Cerebellar nuclear complex (tissue), 1 donor: Measurements from ENCODE around the gene PNMA8C.

Experiments used
- DNase-seq, 2 experiments: peaks; one replicate each; lab custom pipeline; 2025; lab: John Stamatoyannopoulos, UW

PNMA8C gene

GRCh38 chr19:46428239-46429135 is at the start of gene PNMA8C:
Gene PNMA8C (minus strand): TSS chr19:46428936. CDS start chr19:46428359, 577 bp downstream.
- peak; percentile 5 to 32 for DNase-seq

- no peak for DNase-seq
Measured at GRCh38 chr19:46475986-46476385, 47.2 kb upstream of the PNMA8C start.

GRCh38 chr19:46474211-46474610 is 45.5 kb upstream of the PNMA8C start:
- DNase-seq, result no peak

- DNase-seq, result no peak
Measured at GRCh38 chr19:46472592-46472991, 43.9 kb upstream of the PNMA8C start.

GRCh38 chr19:46471811-46472543 is 43.2 kb upstream of the PNMA8C start:
- no peak for DNase-seq

- DNase-seq, result peak in 1 of 2 experiments; percentile 45
Measured at GRCh38 chr19:46471116-46471733, 42.5 kb upstream of the PNMA8C start, which contains the start of gene PNMA8A. Gene PNMA8A (minus strand): TSS chr19:46471563. CDS start chr19:46471035, 528 bp downstream.

- DNase-seq, result no peak
Measured at GRCh38 chr19:46470376-46470775, 41.6 kb upstream of the PNMA8C start.

- no peak for DNase-seq
Measured at GRCh38 chr19:46469541-46470185, 40.9 kb upstream of the PNMA8C start.

- no peak for DNase-seq
Measured at GRCh38 chr19:46466536-46467196, 37.9 kb upstream of the PNMA8C start.

- no peak for DNase-seq
Measured at GRCh38 chr19:46463516-46463915, 34.8 kb upstream of the PNMA8C start.

- no peak for DNase-seq
Measured at GRCh38 chr19:46461537-46461936, 32.8 kb upstream of the PNMA8C start.

- DNase-seq, result no peak
Measured at GRCh38 chr19:46460981-46461380, 32.2 kb upstream of the PNMA8C start.

GRCh38 chr19:46460055-46460454 is 31.3 kb upstream of the PNMA8C start:
- DNase-seq, result no peak

GRCh38 chr19:46456930-46457329 is 28.2 kb upstream of the PNMA8C start:
- DNase-seq, result no peak

- no peak for DNase-seq
Measured at GRCh38 chr19:46454244-46454643, 25.5 kb upstream of the PNMA8C start.

GRCh38 chr19:46453661-46454060 is 24.9 kb upstream of the PNMA8C start:
- DNase-seq, result no peak

- no peak for DNase-seq
Measured at GRCh38 chr19:46452186-46452585, 23.4 kb upstream of the PNMA8C start.

GRCh38 chr19:46451352-46451751 is 22.6 kb upstream of the PNMA8C start:
- DNase-seq, result no peak

- no peak for DNase-seq
Measured at GRCh38 chr19:46450737-46451136, 22.0 kb upstream of the PNMA8C start.

GRCh38 chr19:46449228-46449627 is 20.5 kb upstream of the PNMA8C start:
- no peak for DNase-seq

GRCh38 chr19:46448601-46449000 is 19.9 kb upstream of the PNMA8C start:
- DNase-seq, result no peak
